Parathyroid adenoma (tissue), 2 donors: ENCODE data around the gene DOCK2.

ENCODE experiments used
- H2AFZ ChIP-seq: fragments of 300-600 bp; sonication (generic); one replicate; pipeline ENCODE4 v1.7.0; 2017; ENCODE audit warnings: antibody characterized with exemption, mild to moderate bottlenecking
- H3K27ac ChIP-seq: fragments of 300-600 bp; sonication (generic); one replicate; pipeline ENCODE4 v1.7.0; 2017
- H3K27me3 ChIP-seq: fragments of 300-600 bp; sonication (generic); one replicate; pipeline ENCODE4 v1.7.0; 2017; ENCODE audit warnings: low read length; ENCODE audit not compliant: control insufficient read depth, insufficient read depth
- H3K36me3 ChIP-seq: fragments of 300-600 bp; sonication (generic); one replicate; pipeline ENCODE4 v1.7.0; 2017; ENCODE audit warnings: low read length; ENCODE audit not compliant: control insufficient read depth, insufficient read depth
- H3K4me1 ChIP-seq: fragments of 300-600 bp; sonication (generic); one replicate; pipeline ENCODE4 v1.7.0; 2017; ENCODE audit warnings: control low read depth
- H3K4me2 ChIP-seq: fragments of 300-600 bp; sonication (generic); one replicate; pipeline ENCODE4 v1.7.0; 2017; ENCODE audit warnings: low read length
- H3K4me3 ChIP-seq: fragments of 300-600 bp; sonication (generic); one replicate; pipeline ENCODE4 v1.7.0; 2017; ENCODE audit warnings: low read depth, low read length
- H3K79me2 ChIP-seq: fragments of 300-600 bp; sonication (generic); one replicate; pipeline ENCODE4 v1.7.0; 2017; ENCODE audit warnings: control low read depth
- H3K9ac ChIP-seq: fragments of 300-600 bp; sonication (generic); one replicate; pipeline ENCODE4 v1.7.0; 2017; ENCODE audit warnings: mild to moderate bottlenecking
- H3K9me3 ChIP-seq: fragments of 300-600 bp; sonication (generic); one replicate; pipeline ENCODE4 v1.7.0; 2017; ENCODE audit warnings: low read length; ENCODE audit not compliant: control insufficient read depth
- CTCF ChIP-seq: fragments of 300-600 bp; sonication (generic); IDR thresholded peaks from one replicate; pipeline ENCODE4 v1.7.0; 2017; ENCODE audit warnings: antibody characterized with exemption, mild to moderate bottlenecking
- donor health status: primary hyperparathyroidism.

The DOCK2 gene

GRCh38 chr5:170049713-170050112 lies 412.6 kb downstream of the DOCK2 start:
- H3K4me2 ChIP-seq, result no peak overlapping the region
- no peaks in the 10 kb centered on the region for H3K9me3 ChIP-seq
- no peaks in the 10 kb centered on the region for H3K4me1 ChIP-seq
- no peak for TF ChIP-seq CTCF
- no peaks in the 10 kb centered on the region for H3K79me2 ChIP-seq
- H3K36me3 ChIP-seq, result no peaks in the 10 kb centered on the region
- H3K27me3 ChIP-seq, result no peaks in the 10 kb centered on the region
- no peak overlapping the region for H3K4me3 ChIP-seq
- H2AFZ ChIP-seq, result no peak overlapping the region
- H3K27ac ChIP-seq, result no peak overlapping the region
- H3K9ac ChIP-seq, result no peak overlapping the region

DNA sequence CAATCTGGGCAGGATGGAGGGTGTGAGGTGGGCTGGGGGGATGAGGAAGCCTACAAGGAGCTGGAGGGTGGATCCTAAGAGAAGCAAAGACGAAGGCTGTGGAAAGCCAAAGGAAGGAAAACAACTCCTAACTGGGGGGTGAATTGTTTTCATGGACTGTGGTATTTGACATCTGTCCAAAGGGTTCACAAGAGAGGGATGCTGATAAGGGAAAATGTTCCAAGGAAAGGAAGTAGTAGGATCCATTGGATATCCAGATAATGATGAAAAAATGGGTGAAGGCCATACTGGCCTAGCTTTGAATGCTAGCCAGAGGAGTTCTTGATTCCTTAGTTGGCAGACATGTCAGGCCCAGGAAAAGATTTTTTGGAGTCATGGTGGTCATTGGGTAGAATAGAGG lies 416.8 kb downstream of the DOCK2 start:
- TF ChIP-seq CTCF, result no peak
- Histone ChIP-seq H3K4me3 (no peak overlapping the region), H3K79me2 (no peaks in the 10 kb centered on the region), H3K4me1 (no peaks in the 10 kb centered on the region), H3K27ac (no peak overlapping the region), H2AFZ (no peak overlapping the region), H3K9ac (no peak overlapping the region), H3K36me3 (no peaks in the 10 kb centered on the region), H3K4me2 (no peak overlapping the region), H3K27me3 (no peaks in the 10 kb centered on the region), H3K9me3 (no peaks in the 10 kb centered on the region)

- Histone ChIP-seq H3K4me2 (no peak overlapping the region), H2AFZ (no peak overlapping the region), H3K4me1 (no peaks in the 10 kb centered on the region), H3K9ac (no peak overlapping the region), H3K36me3 (no peaks in the 10 kb centered on the region), H3K4me3 (no peak overlapping the region), H3K27me3 (no peaks in the 10 kb centered on the region), H3K27ac (no peak overlapping the region), H3K9me3 (no peaks in the 10 kb centered on the region), H3K79me2 (no peaks in the 10 kb centered on the region)
- TF ChIP-seq CTCF, result no peak
Observed at GRCh38 chr5:170055606-170056005, 418.5 kb downstream of the DOCK2 start.

- Histone ChIP-seq H3K9ac (no peak overlapping the region), H3K4me1 (no peaks in the 10 kb centered on the region), H3K9me3 (no peaks in the 10 kb centered on the region), H3K79me2 (no peaks in the 10 kb centered on the region), H2AFZ (no peak overlapping the region), H3K36me3 (no peaks in the 10 kb centered on the region), H3K27me3 (no peaks in the 10 kb centered on the region), H3K27ac (no peak overlapping the region), H3K4me2 (no peak overlapping the region), H3K4me3 (no peak overlapping the region)
- no peak for TF ChIP-seq CTCF
Observed at GRCh38 chr5:170056561-170057267, 419.6 kb downstream of the DOCK2 start.

GRCh38 chr5:170057311-170057710 lies 420.2 kb downstream of the DOCK2 start:
- Histone ChIP-seq H3K4me3 (no peak overlapping the region), H3K27me3 (no peaks in the 10 kb centered on the region), H3K27ac (no peak overlapping the region), H3K36me3 (no peaks in the 10 kb centered on the region), H3K4me2 (no peak overlapping the region), H3K4me1 (no peaks in the 10 kb centered on the region), H2AFZ (no peak overlapping the region), H3K79me2 (no peaks in the 10 kb centered on the region), H3K9ac (no peak overlapping the region), H3K9me3 (no peaks in the 10 kb centered on the region)
- no peak for TF ChIP-seq CTCF
